ENCODE measurements around the gene DUOX2.

DUOX2 gene

GRCh38 chr15:45115312-45115820 lies 1.4 kb upstream of the DUOX2 start:
- H2AFZ ChIP-seq (ENCODE audit: low read length) = no peak overlapping the region
- no peaks in the 10 kb centered on the region for H3F3A ChIP-seq (ENCODE audit: insufficient read depth, low read length)
- H3K27me3 ChIP-seq (ENCODE audit: insufficient read depth, low read length) = 0 out of 2 replicates have a peak, but pooled peaks cover 3% of the 10 kb centered on the region
- no peaks in the 10 kb centered on the region for H3K79me2 ChIP-seq (ENCODE audit: insufficient read depth, low read length)
- TF ChIP-seq CTCF (IDR thresholded peaks at IDR 0.05; ENCODE audit: low read length) = no peak
- TF ChIP-seq EZH2 (IDR thresholded peaks at IDR 0.05; ENCODE audit: borderline replicate concordance, low read length) = no peak
- H3K36me3 ChIP-seq (ENCODE audit: insufficient read depth, low read length) = no peaks in the 10 kb centered on the region
- H3K9ac ChIP-seq (ENCODE audit: low read length) = no peak overlapping the region
- no peak overlapping the region; the same call in 1 of the 2 replicates for H3K4me2 ChIP-seq (ENCODE audit: low read length)
- H3K4me1 ChIP-seq (ENCODE audit: insufficient read depth, low read length, severe bottlenecking) = peaks cover 14% of the 10 kb centered on the region
- no peaks in the 10 kb centered on the region for H3K9me2 ChIP-seq (ENCODE audit: low read depth, low read length)
- H4K20me1 ChIP-seq (ENCODE audit: insufficient read depth, low read length) = no peaks in the 10 kb centered on the region
- H3K27ac ChIP-seq (ENCODE audit: low read depth, low read length, poor library complexity, severe bottlenecking) = no peak overlapping the region
- H3K4me3 ChIP-seq (ENCODE audit: low read depth, low read length, poor library complexity, severe bottlenecking) = no peak overlapping the region
- H3K9me3 ChIP-seq (ENCODE audit: low read length) = no peaks in the 10 kb centered on the region

DNA sequence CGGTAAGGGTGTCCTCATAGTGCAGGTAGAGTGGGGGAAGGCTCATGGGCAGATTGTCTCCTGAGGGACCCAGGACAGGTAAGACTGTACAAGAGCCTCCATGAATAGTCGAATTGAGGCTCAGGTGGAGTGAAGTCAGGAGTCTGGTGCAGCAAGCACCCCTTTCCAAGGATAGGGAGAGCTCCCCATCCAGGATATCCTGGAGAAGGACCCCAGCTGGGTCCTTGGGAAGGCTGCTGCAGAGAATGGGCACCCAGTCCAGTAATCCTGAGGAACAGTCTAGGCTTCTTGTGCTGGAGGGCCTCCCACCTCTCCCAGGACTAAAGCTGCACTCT lies 746 bp upstream of the DUOX2 start:
- TF ChIP-seq EZH2 (IDR thresholded peaks at IDR 0.05; ENCODE audit: borderline replicate concordance, low read length) (no peak), CTCF (IDR thresholded peaks at IDR 0.05; ENCODE audit: low read length) (no peak)
- Histone ChIP-seq H3K9ac (ENCODE audit: low read length) (no peak overlapping the region; the same call in 1 of the 2 replicates), H3K27ac (ENCODE audit: low read depth, low read length, poor library complexity, severe bottlenecking) (no peak overlapping the region), H3K79me2 (ENCODE audit: insufficient read depth, low read length) (no peaks in the 10 kb centered on the region), H3K36me3 (ENCODE audit: insufficient read depth, low read length) (no peaks in the 10 kb centered on the region), H2AFZ (ENCODE audit: low read length) (no peak overlapping the region), H3K4me1 (ENCODE audit: insufficient read depth, low read length, severe bottlenecking) (peaks cover 14% of the 10 kb centered on the region), H3K4me3 (ENCODE audit: low read depth, low read length, poor library complexity, severe bottlenecking) (peak overlapping the region; percentile 54), H3K9me2 (ENCODE audit: low read depth, low read length) (no peaks in the 10 kb centered on the region), H3F3A (ENCODE audit: insufficient read depth, low read length) (no peaks in the 10 kb centered on the region), H4K20me1 (ENCODE audit: insufficient read depth, low read length) (no peaks in the 10 kb centered on the region), H3K9me3 (ENCODE audit: low read length) (no peaks in the 10 kb centered on the region), H3K27me3 (ENCODE audit: insufficient read depth, low read length) (0 out of 2 replicates have a peak, but pooled peaks cover 3% of the 10 kb centered on the region), H3K4me2 (ENCODE audit: low read length) (peak overlapping the region; percentile 56; the same call in 1 of the 2 replicates)

GRCh38 chr15:45113380-45113990 lies 487 bp downstream of the DUOX2 start:
- Histone ChIP-seq H3K4me3 (ENCODE audit: low read depth, low read length, poor library complexity, severe bottlenecking) (peak overlapping the region; percentile 54), H3K9me3 (ENCODE audit: low read length) (no peaks in the 10 kb centered on the region), H2AFZ (ENCODE audit: low read length) (no peak overlapping the region), H3K4me1 (ENCODE audit: insufficient read depth, low read length, severe bottlenecking) (peaks cover 14% of the 10 kb centered on the region), H3K79me2 (ENCODE audit: insufficient read depth, low read length) (no peaks in the 10 kb centered on the region), H3K36me3 (ENCODE audit: insufficient read depth, low read length) (no peaks in the 10 kb centered on the region), H3K27ac (ENCODE audit: low read depth, low read length, poor library complexity, severe bottlenecking) (no peak overlapping the region), H3K4me2 (ENCODE audit: low read length) (peak overlapping the region; percentile 56; the same call in 1 of the 2 replicates), H4K20me1 (ENCODE audit: insufficient read depth, low read length) (no peaks in the 10 kb centered on the region), H3K27me3 (ENCODE audit: insufficient read depth, low read length) (0 out of 2 replicates have a peak, but pooled peaks cover 3% of the 10 kb centered on the region), H3K9me2 (ENCODE audit: low read depth, low read length) (no peaks in the 10 kb centered on the region), H3F3A (ENCODE audit: insufficient read depth, low read length) (no peaks in the 10 kb centered on the region), H3K9ac (ENCODE audit: low read length) (no peak overlapping the region)
- TF ChIP-seq CTCF (IDR thresholded peaks at IDR 0.05; ENCODE audit: low read length) (no peak), EZH2 (IDR thresholded peaks at IDR 0.05; ENCODE audit: borderline replicate concordance, low read length) (no peak)

Data from OCI-LY1 (cell line).